Keratinocyte (primary cell): ENCODE data around the gene CORO7. TPM values are rescaled to one million over a fixed set of nuclear protein-coding genes. Genes with fewer than 3 reads are reported as not detected.

ENCODE experiments used
- DNase-seq: peaks from one replicate; pipeline ENCODE4 v3.0.0-alpha.2; 2011; ENCODE audit warnings: low read depth, missing footprints, low spot score
- FAIRE-seq: peaks from 2 replicates; lab custom pipeline; 2011; peaks lifted over from hg19 to GRCh38; lab: Jason Lieb, UNC
- H2AFZ ChIP-seq: 2 replicates; pipeline ENCODE4 v1.6.0; 2012; ENCODE audit warnings: low read length, control low read depth, inconsistent platforms; ENCODE audit not compliant: control insufficient read depth
- H3K27ac ChIP-seq: 2 replicates; pipeline ENCODE4 v1.5.1; 2011; ENCODE audit warnings: low read length; ENCODE audit not compliant: control insufficient read depth, insufficient read depth
- H3K27me3 ChIP-seq: 3 replicates; pipeline ENCODE4 v1.6.0; 2011; ENCODE audit warnings: low read length; ENCODE audit not compliant: control insufficient read depth, insufficient read depth; ENCODE audit errors: extremely low read depth
- H3K36me3 ChIP-seq, 2 experiments: 2 replicates in 1 of 2; 3 replicates in 1 of 2; pipeline ENCODE4 v1.5.1; 2011; ENCODE audit warnings: low read length in 2 of 2, mild to moderate bottlenecking in 1 of 2; ENCODE audit not compliant: control insufficient read depth in 2 of 2, insufficient read depth in 2 of 2; ENCODE audit errors: extremely low read depth in 1 of 2
- H3K4me1 ChIP-seq: 3 replicates; pipeline ENCODE4 v1.5.1; 2011; ENCODE audit warnings: low read length; ENCODE audit not compliant: control insufficient read depth, insufficient read depth; ENCODE audit errors: extremely low read depth
- H3K4me2 ChIP-seq: 3 replicates; pipeline ENCODE4 v1.6.0; 2011; ENCODE audit warnings: low read depth, low read length; ENCODE audit not compliant: control insufficient read depth, insufficient read depth; ENCODE audit errors: extremely low read depth
- H3K4me3 ChIP-seq, 3 experiments: fragments of 200-600 bp in 1 of 3; sonication (generic) in 1 of 3; 2 replicates in 2 of 3; 3 replicates in 1 of 3; pipeline ENCODE4 v1.5.1; 2011 to 2016; ENCODE audit warnings: low read length in 3 of 3, mild to moderate bottlenecking in 3 of 3, control low read depth in 2 of 3, inconsistent platforms in 1 of 3, low read depth in 1 of 3, mixed read lengths in 1 of 3, mixed run types in 1 of 3, moderate library complexity in 1 of 3; ENCODE audit not compliant: control insufficient read depth in 2 of 3, insufficient read depth in 2 of 3; ENCODE audit errors: extremely low read depth in 1 of 3
- H3K79me2 ChIP-seq: 2 replicates; pipeline ENCODE4 v1.6.0; 2012; ENCODE audit warnings: low read length; ENCODE audit not compliant: control insufficient read depth, insufficient read depth
- H3K9ac ChIP-seq: 3 replicates; pipeline ENCODE4 v1.6.0; 2011; ENCODE audit warnings: low read length; ENCODE audit not compliant: control insufficient read depth, insufficient read depth; ENCODE audit errors: extremely low read depth
- H3K9me1 ChIP-seq: 3 replicates; pipeline ENCODE4 v1.6.0; 2011; ENCODE audit warnings: low read length; ENCODE audit not compliant: control insufficient read depth, insufficient read depth; ENCODE audit errors: extremely low read depth
- H3K9me3 ChIP-seq: 2 replicates; pipeline ENCODE4 v1.5.1; 2012; ENCODE audit warnings: low read depth, low read length; ENCODE audit not compliant: control insufficient read depth
- H4K20me1 ChIP-seq: 3 replicates; pipeline ENCODE4 v1.6.0; 2011; ENCODE audit warnings: low read length; ENCODE audit not compliant: control insufficient read depth, insufficient read depth; ENCODE audit errors: extremely low read depth
- EZH2 ChIP-seq: IDR thresholded peaks from one replicate; pipeline ENCODE4 v1.6.1; 2012; ENCODE audit warnings: inconsistent platforms, mild to moderate bottlenecking, low read length, moderate library complexity
- dilution Hi-C: fragments of 300-500 bp; cut with MboI; formaldehyde crosslinking; loops from one replicate; pipeline ENCODE4 v1.7.0; 2020; ENCODE audit warnings: low sequenced_read_pairs; ENCODE audit not compliant: extremely low pct_ligation_motif_present
- polyA plus RNA-seq, 5 experiments: library from polyadenylated mRNA; depleted of rRNA in 3 of 5; stranded (reverse) in 3 of 5; stranded (forward) in 1 of 5; unstranded in 1 of 5; fragments of >200 nt; gene quantifications; 1 replicate in 1 of 5; 2 replicates in 3 of 5; 3 replicates in 1 of 5; pipeline versions ENCODE4 v1.2.1 to v1.2.3, GENCODE V29; 2011 to 2012; ENCODE audit warnings: missing spikeins in 2 of 5, low read depth in 1 of 5, low replicate concordance in 1 of 5
- TF ChIP-seq, protein P1 (sequence below), 3 experiments: IDR thresholded peaks in 1 of 3; conservative IDR thresholded peaks in 1 of 3; optimal IDR thresholded peaks in 1 of 3; 2 replicates in 2 of 3; 3 replicates in 1 of 3; pipeline versions ENCODE3 to v1.5.1; 2011; ENCODE audit warnings: low read length in 3 of 3, mild to moderate bottlenecking in 3 of 3, moderate library complexity in 2 of 3, control low read depth in 1 of 3, inconsistent platforms in 1 of 3; ENCODE audit not compliant: insufficient read depth in 2 of 3; ENCODE audit errors: extremely low read depth in 1 of 3

CORO7 gene
- polyA plus RNA-seq, 1 donor (not counting 4 experiments of a cell fraction or from before 2014, with no cell fraction given) = 8.4 TPM

DNA sequence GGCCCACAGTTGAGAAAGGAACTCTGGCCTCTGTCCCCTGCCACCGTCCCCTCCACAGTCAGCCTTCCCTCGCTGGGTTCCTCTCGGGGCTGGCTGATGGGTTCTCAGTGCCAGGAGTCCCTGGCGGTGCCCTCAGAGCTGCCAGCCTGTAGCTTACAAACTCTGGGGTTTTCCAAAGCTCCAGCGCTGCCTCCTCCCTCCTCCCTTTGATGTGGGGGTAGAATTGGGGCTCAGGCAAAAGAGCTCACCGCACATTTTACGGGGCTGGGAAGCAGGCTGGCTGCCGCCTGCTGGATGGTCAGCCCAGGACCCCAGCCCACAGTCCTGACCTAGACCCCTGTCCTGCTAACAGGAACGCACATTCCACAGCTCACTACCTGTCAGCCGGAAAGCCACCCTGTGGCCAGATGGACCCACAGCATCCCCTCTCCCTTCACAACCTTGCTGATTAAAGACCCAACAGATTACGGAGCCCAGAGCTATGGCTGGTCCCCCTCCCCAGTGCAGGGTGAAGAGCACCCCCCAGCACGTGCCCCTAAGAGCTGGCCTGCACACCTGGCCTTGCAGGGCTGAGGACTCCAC is 38.7 kb downstream of the CORO7 start:
- H3K9me3 ChIP-seq = no peaks in the 10 kb centered on the region
- H4K20me1 ChIP-seq = peaks cover 3% of the 10 kb centered on the region
- H3K4me3 ChIP-seq = no peak overlapping the region
- no peak for TF ChIP-seq EZH2
- TF ChIP-seq, protein P1, sequence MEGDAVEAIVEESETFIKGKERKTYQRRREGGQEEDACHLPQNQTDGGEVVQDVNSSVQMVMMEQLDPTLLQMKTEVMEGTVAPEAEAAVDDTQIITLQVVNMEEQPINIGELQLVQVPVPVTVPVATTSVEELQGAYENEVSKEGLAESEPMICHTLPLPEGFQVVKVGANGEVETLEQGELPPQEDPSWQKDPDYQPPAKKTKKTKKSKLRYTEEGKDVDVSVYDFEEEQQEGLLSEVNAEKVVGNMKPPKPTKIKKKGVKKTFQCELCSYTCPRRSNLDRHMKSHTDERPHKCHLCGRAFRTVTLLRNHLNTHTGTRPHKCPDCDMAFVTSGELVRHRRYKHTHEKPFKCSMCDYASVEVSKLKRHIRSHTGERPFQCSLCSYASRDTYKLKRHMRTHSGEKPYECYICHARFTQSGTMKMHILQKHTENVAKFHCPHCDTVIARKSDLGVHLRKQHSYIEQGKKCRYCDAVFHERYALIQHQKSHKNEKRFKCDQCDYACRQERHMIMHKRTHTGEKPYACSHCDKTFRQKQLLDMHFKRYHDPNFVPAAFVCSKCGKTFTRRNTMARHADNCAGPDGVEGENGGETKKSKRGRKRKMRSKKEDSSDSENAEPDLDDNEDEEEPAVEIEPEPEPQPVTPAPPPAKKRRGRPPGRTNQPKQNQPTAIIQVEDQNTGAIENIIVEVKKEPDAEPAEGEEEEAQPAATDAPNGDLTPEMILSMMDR (optimal IDR thresholded peaks at IDR 0.05 in 1 of 3, IDR thresholded peaks at IDR 0.05 in 1 of 3, conservative IDR thresholded peaks at IDR 0.05 in 1 of 3; ENCODE audit: extremely low read depth in 1 of 3, insufficient read depth in 2 of 3, low read length in 3 of 3) = peak in 2 of 3 experiments; percentile 24 to 26
- H3K9ac ChIP-seq = no peak overlapping the region
- FAIRE-seq (no peak), DNase-seq (no peak)
- peaks cover under 1% of the 10 kb centered on the region for H3K9me1 ChIP-seq
- H2AFZ ChIP-seq = no peak overlapping the region
- no peaks in the 10 kb centered on the region for H3K27me3 ChIP-seq
- H3K36me3 ChIP-seq = peaks cover 3 to 11% of the 10 kb centered on the region in 2 experiments
- H3K79me2 ChIP-seq = no peaks in the 10 kb centered on the region
- H3K27ac ChIP-seq = no peak overlapping the region
- peaks cover 23% of the 10 kb centered on the region for H3K4me1 ChIP-seq
- dilution Hi-C loops = no loop called here
- no peak overlapping the region for H3K4me2 ChIP-seq

DNA sequence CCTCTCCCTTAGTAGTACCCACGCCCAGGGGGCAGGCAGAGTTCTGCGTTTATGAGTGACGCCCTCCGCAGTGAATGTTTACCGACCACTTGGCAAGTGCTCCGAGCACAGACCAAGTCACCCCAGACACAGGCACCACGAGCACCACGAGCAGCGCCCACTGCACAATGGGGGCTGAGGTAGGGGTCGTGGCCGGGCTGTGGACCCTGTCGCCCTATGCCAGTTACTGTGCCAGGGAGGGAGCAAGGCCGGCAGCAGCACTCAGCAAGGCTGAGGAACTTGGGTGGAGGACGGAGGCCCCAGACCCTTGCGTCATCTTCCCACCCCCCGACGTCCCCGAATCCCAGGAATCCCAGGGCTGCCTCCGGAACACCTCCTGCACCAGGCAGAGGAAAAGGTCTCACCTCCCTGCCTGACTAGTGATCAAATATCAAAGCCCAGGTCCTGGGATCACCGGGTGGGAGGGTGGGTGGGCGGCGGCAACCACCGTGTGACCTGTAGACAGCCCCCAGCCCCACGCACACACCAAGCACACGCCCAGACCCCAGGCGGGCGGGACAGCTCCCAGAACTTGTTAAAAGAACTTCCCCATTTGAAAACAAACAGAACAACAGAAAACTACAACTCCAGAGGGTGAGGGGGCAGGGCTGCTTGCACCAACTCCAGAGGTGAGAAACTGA is 39.4 kb downstream of the CORO7 start:
- H3K9me3 ChIP-seq = no peaks in the 10 kb centered on the region
- dilution Hi-C loops = no loop called here
- H3K36me3 ChIP-seq = peaks cover 3 to 11% of the 10 kb centered on the region in 2 experiments
- TF ChIP-seq, protein P1 (optimal IDR thresholded peaks at IDR 0.05 in 1 of 3, IDR thresholded peaks at IDR 0.05 in 1 of 3, conservative IDR thresholded peaks at IDR 0.05 in 1 of 3; ENCODE audit: extremely low read depth in 1 of 3, insufficient read depth in 2 of 3, low read length in 3 of 3) = no peak
- TF ChIP-seq EZH2 = no peak
- H3K4me2 ChIP-seq = no peak overlapping the region
- no peak for FAIRE-seq
- H3K27ac ChIP-seq = no peak overlapping the region
- H3K9me1 ChIP-seq = peaks cover 3% of the 10 kb centered on the region
- H3K27me3 ChIP-seq = no peaks in the 10 kb centered on the region
- peaks cover 30% of the 10 kb centered on the region for H3K4me1 ChIP-seq
- no peak for DNase-seq
- H3K9ac ChIP-seq = no peak overlapping the region
- peaks cover 3% of the 10 kb centered on the region for H4K20me1 ChIP-seq
- H3K79me2 ChIP-seq = no peaks in the 10 kb centered on the region
- H2AFZ ChIP-seq = no peak overlapping the region
- no peak overlapping the region for H3K4me3 ChIP-seq
